Fibroblast of lung (primary cell): ENCODE results near the gene SMAD4. TPM values are rescaled to one million over a fixed set of nuclear protein-coding genes. Genes with fewer than 3 reads are reported as not detected.
A peak's percentile ranks its signal among the peaks of the same experiment; 100 is the strongest.

Experiments used
- DNase-seq, 2 donors: peaks; one replicate each; pipeline versions ENCODE4 v3.0.0 to v3.0.0-alpha.2; 2010; ENCODE audit warnings: low read depth in 2 of 2
- H2AFZ ChIP-seq: 2 replicates; pipeline ENCODE4 v1.5.1; 2012; ENCODE audit warnings: low read length, control low read depth, inconsistent platforms
- H3K27ac ChIP-seq: 2 replicates; pipeline ENCODE4 v1.5.1; 2011; ENCODE audit warnings: low read length, control low read depth; ENCODE audit not compliant: insufficient read depth
- H3K27me3 ChIP-seq: 2 replicates; pipeline ENCODE4 v1.5.1; 2011; ENCODE audit warnings: mild to moderate bottlenecking, low read length; ENCODE audit not compliant: control insufficient read depth, insufficient read depth
- H3K36me3 ChIP-seq: 2 replicates; pipeline ENCODE4 v1.5.1; 2011; ENCODE audit warnings: low read length; ENCODE audit not compliant: control insufficient read depth, insufficient read depth
- H3K4me1 ChIP-seq: 2 replicates; pipeline ENCODE4 v1.5.1; 2011; ENCODE audit warnings: low read length; ENCODE audit not compliant: control insufficient read depth, insufficient read depth; ENCODE audit errors: extremely low read depth
- H3K4me2 ChIP-seq: 2 replicates; pipeline ENCODE4 v1.5.1; 2011; ENCODE audit warnings: low read length, control low read depth; ENCODE audit not compliant: insufficient read depth; ENCODE audit errors: extremely low read depth
- H3K4me3 ChIP-seq, 4 experiments: fragments of 200-600 bp in 1 of 4; sonication (generic) in 1 of 4; replicated peaks in 1 of 4; 2 replicates each; pipeline ENCODE4 v1.5.1; 2011 to 2016; ENCODE audit warnings: low read length in 4 of 4, low read depth in 3 of 4, mild to moderate bottlenecking in 3 of 4, control low read depth in 2 of 4, inconsistent platforms in 1 of 4, mixed read lengths in 1 of 4; ENCODE audit not compliant: insufficient read depth in 1 of 4; ENCODE audit errors: control extremely low read depth in 1 of 4
- H3K79me2 ChIP-seq: 2 replicates; pipeline ENCODE4 v1.5.1; 2012; ENCODE audit warnings: mild to moderate bottlenecking, low read length, inconsistent platforms; ENCODE audit not compliant: control insufficient read depth, insufficient read depth
- H3K9ac ChIP-seq: 2 replicates; pipeline ENCODE4 v1.5.1; 2011; ENCODE audit warnings: mild to moderate bottlenecking, low read length, control low read depth; ENCODE audit not compliant: insufficient read depth
- H3K9me3 ChIP-seq: 2 replicates; pipeline ENCODE4 v1.5.1; 2012; ENCODE audit warnings: low read depth, low read length; ENCODE audit not compliant: control insufficient read depth, insufficient read depth
- H4K20me1 ChIP-seq: 2 replicates; pipeline ENCODE4 v1.5.1; 2011; ENCODE audit warnings: low read length; ENCODE audit not compliant: control insufficient read depth, insufficient read depth; ENCODE audit errors: extremely low read depth
- EZH2 ChIP-seq: IDR thresholded peaks from 2 replicates; pipeline ENCODE4 v1.5.1; 2012; ENCODE audit warnings: low read length, control low read depth, mild to moderate bottlenecking; ENCODE audit errors: missing control alignments
- polyA plus RNA-seq, 2 donors: library from polyadenylated mRNA; depleted of rRNA in 1 of 2; stranded (reverse) in 1 of 2; unstranded in 1 of 2; fragments of >200 nt; gene quantifications; 2 replicates each; pipeline ENCODE4 v1.2.1, GENCODE V29; 2011 to 2012; ENCODE audit warnings: missing spikeins in 1 of 2
- total RNA-seq: library from RNA; depleted of rRNA; stranded (reverse); fragments of >200 nt; gene quantifications from 2 replicates; pipeline ENCODE4 v1.2.1, GENCODE V29; 2014
- TF ChIP-seq, protein P1 (sequence below), 2 donors: IDR thresholded peaks in 1 of 2; conservative IDR thresholded peaks in 1 of 2; 1 replicate in 1 of 2; 2 replicates in 1 of 2; pipeline ENCODE4 v1.5.1; 2011 to 2012; ENCODE audit warnings: low read length in 2 of 2, control low read depth in 1 of 2, inconsistent platforms in 1 of 2, low read depth in 1 of 2, mild to moderate bottlenecking in 1 of 2

SMAD4 gene
- total and polyA plus RNA-seq, 2 donors (not counting 1 experiment from before 2014, with no cell fraction given) = 71.5 to 161 TPM

DNA sequence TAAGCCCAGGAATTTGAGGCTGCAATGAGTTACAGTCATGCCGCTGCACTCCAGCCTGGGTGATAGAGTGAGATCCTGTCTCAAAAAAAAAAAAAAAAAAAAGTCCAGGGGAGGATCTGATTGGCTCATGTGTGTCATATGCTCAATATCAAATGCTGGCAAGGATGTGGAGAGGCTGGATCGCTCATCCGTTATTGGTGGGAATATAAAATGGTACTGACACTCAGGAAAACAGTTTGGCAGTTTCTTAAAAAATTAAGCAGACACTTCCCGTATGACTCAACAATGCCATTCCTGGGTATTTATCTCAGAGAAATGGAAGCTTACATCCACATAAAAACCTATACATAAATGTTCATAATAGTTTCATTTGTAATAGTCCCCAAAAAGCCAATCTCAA is 98.5 kb downstream of the SMAD4 start:
- Histone ChIP-seq H2AFZ (no peak overlapping the region), H3K36me3 (no peaks in the 10 kb centered on the region), H3K4me3 (no peak overlapping the region), H3K4me1 (no peaks in the 10 kb centered on the region), H3K79me2 (no peaks in the 10 kb centered on the region), H3K4me2 (no peak overlapping the region), H3K9ac (no peak overlapping the region), H3K27ac (no peak overlapping the region), H3K27me3 (no peaks in the 10 kb centered on the region), H4K20me1 (no peaks in the 10 kb centered on the region), H3K9me3 (no peaks in the 10 kb centered on the region)
- no peak for TF ChIP-seq EZH2
- TF ChIP-seq, protein P1, sequence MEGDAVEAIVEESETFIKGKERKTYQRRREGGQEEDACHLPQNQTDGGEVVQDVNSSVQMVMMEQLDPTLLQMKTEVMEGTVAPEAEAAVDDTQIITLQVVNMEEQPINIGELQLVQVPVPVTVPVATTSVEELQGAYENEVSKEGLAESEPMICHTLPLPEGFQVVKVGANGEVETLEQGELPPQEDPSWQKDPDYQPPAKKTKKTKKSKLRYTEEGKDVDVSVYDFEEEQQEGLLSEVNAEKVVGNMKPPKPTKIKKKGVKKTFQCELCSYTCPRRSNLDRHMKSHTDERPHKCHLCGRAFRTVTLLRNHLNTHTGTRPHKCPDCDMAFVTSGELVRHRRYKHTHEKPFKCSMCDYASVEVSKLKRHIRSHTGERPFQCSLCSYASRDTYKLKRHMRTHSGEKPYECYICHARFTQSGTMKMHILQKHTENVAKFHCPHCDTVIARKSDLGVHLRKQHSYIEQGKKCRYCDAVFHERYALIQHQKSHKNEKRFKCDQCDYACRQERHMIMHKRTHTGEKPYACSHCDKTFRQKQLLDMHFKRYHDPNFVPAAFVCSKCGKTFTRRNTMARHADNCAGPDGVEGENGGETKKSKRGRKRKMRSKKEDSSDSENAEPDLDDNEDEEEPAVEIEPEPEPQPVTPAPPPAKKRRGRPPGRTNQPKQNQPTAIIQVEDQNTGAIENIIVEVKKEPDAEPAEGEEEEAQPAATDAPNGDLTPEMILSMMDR (conservative IDR thresholded peaks at IDR 0.05 in 1 of 2, IDR thresholded peaks at IDR 0.05 in 1 of 2; ENCODE audit: low read depth in 1 of 2, low read length in 2 of 2) = no peak
- no peak for DNase-seq

DNA sequence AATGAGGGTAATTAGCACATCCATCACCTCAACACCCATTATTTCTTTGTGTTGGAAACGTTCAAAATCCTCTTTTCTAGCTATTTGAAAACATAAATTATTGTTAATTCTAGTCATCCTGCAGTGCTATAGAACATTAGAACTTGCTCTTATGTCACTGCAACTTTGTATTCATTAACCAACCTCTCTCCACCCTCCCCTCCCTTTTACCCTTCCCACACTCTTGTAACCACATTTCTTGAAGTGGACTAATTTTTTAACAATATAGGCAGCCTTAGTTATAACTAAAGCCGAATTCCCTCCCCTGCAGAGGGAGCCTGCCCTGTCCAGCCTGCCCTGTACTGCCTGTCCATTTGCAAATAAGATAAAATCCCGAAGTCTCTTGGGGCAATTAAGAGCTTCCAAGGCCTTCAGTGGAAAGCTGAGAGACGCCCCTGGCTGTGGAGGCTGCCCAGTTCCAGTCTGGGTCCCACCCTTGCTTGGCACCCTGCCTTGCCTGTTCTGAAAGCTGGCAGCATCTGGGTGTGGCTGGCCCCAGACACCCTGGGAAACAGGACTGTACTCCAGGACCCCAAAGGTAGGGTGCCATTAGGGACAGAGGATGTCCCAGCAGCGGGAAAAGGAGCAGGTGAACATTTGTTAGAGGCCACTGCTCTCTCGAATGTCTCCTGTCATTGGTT is 102.4 kb downstream of the SMAD4 start:
- Histone ChIP-seq H3K27ac (no peak overlapping the region), H3K4me2 (no peak overlapping the region), H3K9me3 (no peaks in the 10 kb centered on the region), H3K4me1 (no peaks in the 10 kb centered on the region), H3K4me3 (no peak overlapping the region), H3K9ac (no peak overlapping the region), H4K20me1 (no peaks in the 10 kb centered on the region), H3K36me3 (no peaks in the 10 kb centered on the region), H3K27me3 (no peaks in the 10 kb centered on the region), H3K79me2 (no peaks in the 10 kb centered on the region), H2AFZ (no peak overlapping the region)
- no peak for TF ChIP-seq EZH2
- TF ChIP-seq, protein P1 (conservative IDR thresholded peaks at IDR 0.05 in 1 of 2, IDR thresholded peaks at IDR 0.05 in 1 of 2; ENCODE audit: low read depth in 1 of 2, low read length in 2 of 2) = no peak
- no peak for DNase-seq

DNA sequence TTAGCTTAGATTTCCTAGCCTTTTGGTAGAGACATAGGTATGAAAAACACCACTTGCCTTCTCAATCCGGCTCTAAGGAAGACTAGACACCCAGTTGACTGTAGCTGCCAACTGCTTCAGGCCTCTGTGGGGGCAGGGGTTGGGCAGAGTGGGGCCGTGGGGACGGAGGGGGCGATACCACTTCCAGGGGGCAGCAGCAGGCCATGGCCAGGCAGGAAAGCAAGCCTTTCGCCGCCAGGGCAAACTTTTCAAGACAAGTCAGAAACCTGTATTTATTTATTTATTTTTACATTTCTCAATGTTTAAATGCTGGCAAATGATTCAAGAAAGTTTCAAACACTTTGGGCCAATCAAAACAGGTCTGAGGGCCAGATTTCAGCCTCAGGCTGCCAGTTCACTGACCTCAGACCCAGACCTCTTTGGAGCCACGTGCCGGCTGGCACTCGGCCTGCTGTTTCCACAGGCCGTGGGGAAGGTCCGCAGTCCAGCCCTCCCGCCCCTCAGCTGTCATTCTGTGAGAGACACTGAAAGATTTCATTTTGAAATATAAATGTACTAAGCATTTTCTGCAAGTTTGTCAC is 103.7 kb downstream of the SMAD4 start:
- Histone ChIP-seq H2AFZ (no peak overlapping the region), H3K4me1 (no peaks in the 10 kb centered on the region), H4K20me1 (no peaks in the 10 kb centered on the region), H3K27ac (no peak overlapping the region), H3K27me3 (no peaks in the 10 kb centered on the region), H3K4me3 (no peak overlapping the region), H3K79me2 (no peaks in the 10 kb centered on the region), H3K36me3 (no peaks in the 10 kb centered on the region), H3K9me3 (no peaks in the 10 kb centered on the region), H3K4me2 (no peak overlapping the region), H3K9ac (no peak overlapping the region)
- TF ChIP-seq, protein P1 (conservative IDR thresholded peaks at IDR 0.05 in 1 of 2, IDR thresholded peaks at IDR 0.05 in 1 of 2; ENCODE audit: low read depth in 1 of 2, low read length in 2 of 2) = no peak
- no peak for TF ChIP-seq EZH2
- peak in 1 of 2 donors; percentile 1 for DNase-seq

Other genes starting within 250 kb of the SMAD4 start
- under 0.01 TPM in 2 replicates for gene MRO, start 210.2 kb upstream of the SMAD4 start, total RNA-seq
- gene MRO, start 210.2 kb upstream of the SMAD4 start, polyA plus RNA-seq = 0.01 and 0.02 TPM in 2 replicates
- gene ME2, start 151.1 kb upstream of the SMAD4 start, total RNA-seq = 43.9 and 57.0 TPM in 2 replicates
- 40.5 and 62.5 TPM in 2 replicates for gene ME2, start 151.1 kb upstream of the SMAD4 start, polyA plus RNA-seq
- 5.4 and 7.3 TPM in 2 replicates for gene ELAC1, start 62.2 kb upstream of the SMAD4 start, total RNA-seq
- 8.2 and 9.2 TPM in 2 replicates for gene ELAC1, start 62.2 kb upstream of the SMAD4 start, polyA plus RNA-seq
- 33.6 and 39.8 TPM in 2 replicates for gene MEX3C, start 167.5 kb downstream of the SMAD4 start, total RNA-seq
- gene MEX3C, start 167.5 kb downstream of the SMAD4 start, polyA plus RNA-seq = 30.9 and 41.8 TPM in 2 replicates